Purkinje cell (primary cell): ENCODE data around the gene RGL1. TPM values are rescaled to one million over a fixed set of nuclear protein-coding genes. Genes with fewer than 3 reads are reported as not detected.

Experiments used
- polyA plus RNA-seq: library from polyadenylated mRNA; unstranded; fragments of >200 nt; fragmentation: Nextera tagmentation; gene quantifications from 2 replicates; pipeline ENCODE4 v1.2.1, GENCODE V29; 2014

RGL1 gene
- 5.3 and 8.9 TPM in 2 replicates for polyA plus RNA-seq

DNA sequence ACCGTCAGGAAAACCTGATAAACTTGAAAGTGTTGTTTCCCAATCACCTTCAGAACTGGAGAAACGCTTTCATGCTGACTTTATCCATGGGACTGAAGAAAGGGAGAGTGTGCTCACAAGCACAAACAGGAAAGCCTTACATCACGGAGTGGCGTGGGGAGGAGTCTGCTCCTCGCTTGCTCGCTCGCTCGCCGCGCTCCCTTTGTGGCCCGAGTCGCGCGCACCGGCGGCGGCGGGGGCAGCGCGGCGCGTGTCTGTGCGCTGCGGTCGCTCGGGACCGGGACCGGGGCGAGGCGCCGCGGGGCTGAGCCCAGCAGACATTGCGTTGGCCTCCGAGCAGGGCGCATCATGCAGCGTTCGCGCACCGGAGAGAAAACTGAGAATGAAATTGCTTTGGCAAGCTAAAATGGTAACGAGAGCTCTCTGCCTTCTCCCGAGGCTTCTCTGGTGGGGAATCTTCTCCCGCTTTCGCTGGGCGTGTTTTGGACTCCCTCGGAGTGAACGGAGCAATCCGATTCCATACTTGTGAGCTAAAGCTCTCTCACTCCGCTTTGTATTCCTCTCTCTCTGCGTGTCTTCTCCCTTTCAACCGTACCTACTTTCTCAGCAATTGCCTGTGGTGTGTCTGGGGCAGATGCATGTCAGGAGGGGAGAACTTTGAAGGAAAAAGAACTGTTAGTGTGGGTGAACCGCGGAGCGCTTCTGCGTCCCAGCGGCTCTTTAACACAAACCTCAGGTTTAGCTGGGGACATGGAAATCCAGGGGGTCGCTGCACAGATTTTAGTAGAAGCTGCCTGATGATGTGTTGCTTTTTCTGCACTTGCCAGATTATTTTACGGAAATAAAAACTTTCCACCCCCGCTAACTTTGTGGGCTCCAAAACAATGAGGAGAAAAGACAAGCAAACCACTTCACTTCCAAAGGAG lies at the start of gene RGL1:
TSS of gene RGL1 (plus strand) at position 205 of the 926 bp plus-strand sequence. CDS start at position 383, 178 bp downstream.

Other genes starting within 250 kb of the RGL1 start
- gene NCF2, start 214.7 kb upstream of the RGL1 start, polyA plus RNA-seq, result not detected in 2 replicates
- 22.9 and 45.3 TPM in 2 replicates for gene ARPC5, start 169.3 kb upstream of the RGL1 start, polyA plus RNA-seq
- gene APOBEC4, start 151.8 kb upstream of the RGL1 start, polyA plus RNA-seq, result 0.32 TPM in 1 of 2 replicates, not detected in the other
- gene COLGALT2, start 232.6 kb downstream of the RGL1 start, polyA plus RNA-seq, result 4.4 and 6.3 TPM in 2 replicates
- gene TSEN15, start 246.6 kb downstream of the RGL1 start, polyA plus RNA-seq, result 21.1 and 35.9 TPM in 2 replicates